GM03348 (cell line): ENCODE data around the gene DNM2.
A peak's percentile ranks its signal among the peaks of the same experiment; 100 is the strongest.
"Not testable (repeated sequence)": the region's sequence is repeated elsewhere in the genome, so short reads cannot be mapped to it uniquely, and the experiment has no call there.

ENCODE experiments used
- DNase-seq: peaks from one replicate; pipeline ENCODE4 v3.0.0; 2012; ENCODE audit warnings: low spot score

The DNM2 gene

GRCh38 chr19:10817291-10818038, 99.6 kb downstream of the DNM2 start:
- peak; percentile 97 for DNase-seq

- DNase-seq: no peak
These were observed 100.6 kb downstream of the DNM2 start for GRCh38 chr19:10818301-10819123.

- no peak for DNase-seq
These were observed 101.5 kb downstream of the DNM2 start for GRCh38 chr19:10819124-10820060.

- DNase-seq: no peak
These were observed 102.3 kb downstream of the DNM2 start for GRCh38 chr19:10820173-10820572.

- no peak for DNase-seq
These were observed 105.8 kb downstream of the DNM2 start for GRCh38 chr19:10823690-10824089.

- DNase-seq: no peak
These were observed 108.4 kb downstream of the DNM2 start for GRCh38 chr19:10826231-10826630.

GRCh38 chr19:10826846-10827245, 109.0 kb downstream of the DNM2 start:
- no peak for DNase-seq

GRCh38 chr19:10828981-10829821, 111.3 kb downstream of the DNM2 start:
- DNase-seq: no peak

GRCh38 chr19:10829967-10830366, 112.1 kb downstream of the DNM2 start:
- no peak for DNase-seq

GRCh38 chr19:10830370-10830769, 112.5 kb downstream of the DNM2 start:
- no peak for DNase-seq

- DNase-seq: no peak
These were observed 113.3 kb downstream of the DNM2 start for GRCh38 chr19:10830931-10831779.

GRCh38 chr19:10831987-10832938, 114.4 kb downstream of the DNM2 start:
- no peak for DNase-seq

GRCh38 chr19:10832939-10833296, 115.0 kb downstream of the DNM2 start:
- DNase-seq: no peak

GRCh38 chr19:10835089-10835753, 117.3 kb downstream of the DNM2 start:
- no peak for DNase-seq

- peak; percentile 98 for DNase-seq
These were observed 118.0 kb downstream of the DNM2 start, which contains the start of gene TMED1 for GRCh38 chr19:10835754-10836478. TSS of gene TMED1 (minus strand) at chr19:10836212. CDS start at chr19:10836191, 21 bp downstream.

GRCh38 chr19:10836479-10837330, 118.8 kb downstream of the DNM2 start:
- DNase-seq: no peak

- DNase-seq: not testable (repeated sequence)
These were observed 119.8 kb downstream of the DNM2 start for GRCh38 chr19:10837649-10838048.
